Gastrocnemius medialis (tissue), 4 donors: ENCODE data around the gene HIC2. TPM values are rescaled to one million over a fixed set of nuclear protein-coding genes. Genes with fewer than 3 reads are reported as not detected.
A peak's percentile ranks its signal among the peaks of the same experiment; 100 is the strongest.
"Not testable (repeated sequence)": the region's sequence is repeated elsewhere in the genome, so short reads cannot be mapped to it uniquely, and the experiment has no call there.

ENCODE experiments used
- ATAC-seq, 2 donors: fragments of 150-250 bp; one replicate each; pipeline ENCODE4 v1.9.1; 2016
- DNase-seq, 2 donors: peaks; one replicate each; pipeline ENCODE4 v3.0.0-alpha.2; 2019
- H3K27ac ChIP-seq, 4 donors: fragments of 200-600 bp; sonication (generic); 1 replicate in 1 of 4; 2 replicates in 3 of 4; pipeline ENCODE4 v1.5.1; 2016 to 2018; ENCODE audit warnings: mild to moderate bottlenecking in 2 of 4, moderate library complexity in 1 of 4
- H3K27me3 ChIP-seq, 3 donors: fragments of 200-600 bp; sonication (generic) in 2 of 3; 1 replicate in 1 of 3; 2 replicates in 2 of 3; pipeline versions ENCODE4 v1.5.1 to v1.6.0; 2016 to 2019; ENCODE audit warnings: mild to moderate bottlenecking in 1 of 3, moderate library complexity in 1 of 3
- H3K36me3 ChIP-seq, 2 donors: fragments of 200-600 bp; sonication (generic) in 1 of 2; one replicate each; pipeline ENCODE4 v1.5.1; 2017 to 2018
- H3K4me1 ChIP-seq, 2 donors: fragments of 200-600 bp; sonication (generic) in 1 of 2; one replicate each; pipeline ENCODE4 v1.5.1; 2016 to 2017; ENCODE audit warnings: mild to moderate bottlenecking in 2 of 2
- H3K4me3 ChIP-seq, 4 donors: fragments of 200-600 bp; sonication (generic) in 3 of 4; 1 replicate in 1 of 4; 2 replicates in 3 of 4; pipeline ENCODE4 v1.5.1; 2016 to 2019; ENCODE audit warnings: mild to moderate bottlenecking in 2 of 4
- H3K9me3 ChIP-seq, 3 donors: fragments of 200-600 bp; sonication (generic) in 2 of 3; 1 replicate in 1 of 3; 2 replicates in 2 of 3; pipeline ENCODE4 v1.5.1; 2016 to 2019
- in situ Hi-C, 4 donors: fragments of 200-750 bp; cut with MboI; loops; one replicate each; pipeline versions ENCODE4 v1.15.0 to v1.8.0; 2017; ENCODE audit warnings: low sequenced_read_pairs in 4 of 4
- intact Hi-C: fragments of 100-400 bp; cut with DNase I; formaldehyde crosslinking; loops from one replicate; pipeline ENCODE4 v1.15.1; 2023; ENCODE audit warnings: low total_unique reads
- total RNA-seq, 4 donors: library from RNA; depleted of rRNA; stranded (reverse); fragments of >200 nt; gene quantifications; one replicate each; pipeline versions ENCODE4 v1.1.0 to v1.2.3, GENCODE V29; 2016

The HIC2 gene
- total RNA-seq, 4 donors from 2014 or later = 1.5 to 4.0 (median 2.0) TPM

DNA sequence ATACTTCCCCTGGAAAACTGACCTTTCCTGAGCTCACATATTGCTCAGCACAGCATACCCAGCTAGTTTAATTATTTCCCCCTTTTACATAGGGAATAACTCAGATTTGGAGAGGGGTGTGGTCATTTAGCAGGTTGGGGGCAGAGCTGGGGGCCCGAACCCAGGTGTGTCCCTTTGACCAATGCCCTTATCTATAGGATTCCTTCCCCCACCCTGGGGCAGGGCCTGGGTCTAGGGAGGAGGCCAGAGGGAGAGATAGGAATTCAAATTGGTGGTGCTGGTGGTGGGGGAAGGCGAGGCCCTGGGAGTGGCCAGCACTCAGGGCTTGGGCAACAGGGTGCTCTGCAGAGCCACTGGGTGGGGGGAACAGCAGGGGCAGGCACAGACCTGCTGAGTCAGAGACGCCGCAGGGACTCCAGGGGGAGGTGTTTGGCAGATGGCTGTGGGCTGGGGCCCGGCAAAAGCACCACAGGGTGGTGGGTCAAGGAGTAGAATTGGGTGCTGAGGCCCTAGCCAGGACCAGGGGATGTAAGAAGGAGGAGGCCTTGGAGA is 14.3 kb upstream of the HIC2 start:
- H3K27me3 ChIP-seq, DNase-seq, H3K9me3 ChIP-seq, intact Hi-C loops, in situ Hi-C loops, H3K4me3 ChIP-seq, ATAC-seq, H3K4me1 ChIP-seq, H3K27ac ChIP-seq, H3K36me3 ChIP-seq: not testable (repeated sequence)

DNA sequence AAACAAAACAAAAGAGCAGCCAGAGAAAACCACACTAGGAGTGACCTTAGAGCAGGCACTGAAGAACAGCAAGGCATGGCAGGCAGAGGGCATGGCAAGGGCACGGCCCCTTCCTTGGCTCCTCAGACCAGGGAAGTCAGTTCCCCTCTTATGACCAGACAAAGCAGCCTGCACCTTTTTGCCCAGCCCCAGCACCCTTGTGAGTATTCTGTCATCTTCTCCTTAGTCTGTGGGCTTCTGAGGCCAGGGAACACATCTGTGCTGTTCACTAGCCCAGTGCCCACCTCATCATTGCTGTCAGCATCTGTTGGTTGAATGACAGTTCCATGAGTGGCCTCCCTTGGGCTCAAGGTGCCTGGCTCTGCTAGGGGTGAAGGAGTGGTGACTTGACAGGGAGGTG is 10.0 kb upstream of the HIC2 start:
- H3K27ac ChIP-seq, intact Hi-C loops, H3K27me3 ChIP-seq, H3K36me3 ChIP-seq, H3K9me3 ChIP-seq, ATAC-seq, DNase-seq, H3K4me3 ChIP-seq, in situ Hi-C loops, H3K4me1 ChIP-seq: not testable (repeated sequence)

DNA sequence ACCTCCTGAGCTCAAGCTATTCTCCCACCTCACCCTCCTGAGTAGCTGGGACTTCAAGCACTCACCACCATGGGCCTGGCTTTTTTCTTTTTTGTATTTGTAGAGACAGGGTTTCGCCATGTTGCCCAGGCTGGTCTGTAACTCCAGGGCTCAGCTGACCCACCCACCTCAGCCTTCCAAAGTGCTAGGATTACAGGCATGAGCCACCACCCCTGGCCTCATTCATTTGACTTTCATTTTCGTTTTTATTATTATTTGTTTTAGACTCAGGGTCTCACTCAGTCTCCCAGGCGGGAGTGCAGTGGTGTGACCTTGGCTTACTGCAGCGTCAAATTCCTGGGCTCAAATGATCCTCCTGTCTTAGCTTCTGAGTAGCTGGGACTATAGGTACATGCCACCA is 9.4 kb upstream of the HIC2 start:
- in situ Hi-C loops, ATAC-seq: not testable (repeated sequence)

DNA sequence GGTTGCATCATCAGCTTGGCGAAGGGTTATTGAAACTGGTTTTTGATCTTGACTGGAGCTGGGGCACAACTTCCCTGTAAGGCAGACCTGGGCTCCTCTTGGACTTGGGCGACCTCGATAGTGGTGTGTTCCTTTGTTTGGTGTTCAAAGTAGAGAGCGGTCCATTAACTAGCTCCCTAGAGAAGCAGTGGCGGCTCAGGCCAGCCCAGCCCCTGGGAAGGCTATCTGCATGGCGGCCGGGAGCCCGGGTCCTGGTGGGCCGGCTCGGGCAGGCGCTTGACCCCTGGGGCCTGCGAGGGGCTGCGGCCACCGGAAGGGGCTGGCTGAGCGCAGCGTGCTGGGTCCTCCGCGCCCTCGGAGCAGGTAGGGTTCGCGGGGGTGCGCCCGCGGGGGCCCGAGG is 796 bp upstream of the HIC2 start:
- H3K27ac ChIP-seq, H3K9me3 ChIP-seq, H3K36me3 ChIP-seq, in situ Hi-C loops, H3K4me1 ChIP-seq, H3K4me3 ChIP-seq, intact Hi-C loops, ATAC-seq, H3K27me3 ChIP-seq, DNase-seq: not testable (repeated sequence)

More for the DNA sequence above, 9.4 kb upstream of the HIC2 start:
- H3K9me3 ChIP-seq, H3K4me3 ChIP-seq, H3K36me3 ChIP-seq, intact Hi-C loops, H3K27ac ChIP-seq, H3K27me3 ChIP-seq, H3K4me1 ChIP-seq, DNase-seq: not testable (repeated sequence)

DNA sequence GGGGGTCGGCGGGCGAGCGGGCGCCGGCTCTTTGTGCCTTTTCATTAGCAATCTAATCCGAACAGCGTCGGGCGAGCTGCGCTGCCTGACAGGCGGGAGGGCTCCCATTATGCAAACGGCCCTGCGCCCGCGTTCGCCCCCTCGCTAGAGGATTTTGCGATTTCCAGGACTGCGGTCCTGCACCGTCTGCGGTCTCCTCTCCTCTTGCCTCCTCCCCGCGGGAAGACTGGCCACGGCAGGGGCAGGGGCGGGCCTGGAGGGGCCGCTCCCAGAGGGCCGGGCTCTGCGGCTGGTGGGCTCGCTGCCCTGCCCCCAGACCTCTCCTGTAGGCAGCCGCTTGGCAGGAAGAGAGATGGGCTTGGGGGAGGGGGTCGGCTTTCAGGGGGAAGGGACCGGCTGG is 682 bp downstream of the HIC2 start:
- H3K27me3 ChIP-seq, H3K4me1 ChIP-seq, intact Hi-C loops, H3K36me3 ChIP-seq, in situ Hi-C loops, H3K27ac ChIP-seq, H3K9me3 ChIP-seq: not testable (repeated sequence)
- ATAC-seq (peak; percentile 40 to 68), DNase-seq (peak in 1 of 2 donors; percentile 11)
- H3K4me3 ChIP-seq = peak overlapping the region in 3 of 4 donors; percentile 40 to 58 (median 51)

DNA sequence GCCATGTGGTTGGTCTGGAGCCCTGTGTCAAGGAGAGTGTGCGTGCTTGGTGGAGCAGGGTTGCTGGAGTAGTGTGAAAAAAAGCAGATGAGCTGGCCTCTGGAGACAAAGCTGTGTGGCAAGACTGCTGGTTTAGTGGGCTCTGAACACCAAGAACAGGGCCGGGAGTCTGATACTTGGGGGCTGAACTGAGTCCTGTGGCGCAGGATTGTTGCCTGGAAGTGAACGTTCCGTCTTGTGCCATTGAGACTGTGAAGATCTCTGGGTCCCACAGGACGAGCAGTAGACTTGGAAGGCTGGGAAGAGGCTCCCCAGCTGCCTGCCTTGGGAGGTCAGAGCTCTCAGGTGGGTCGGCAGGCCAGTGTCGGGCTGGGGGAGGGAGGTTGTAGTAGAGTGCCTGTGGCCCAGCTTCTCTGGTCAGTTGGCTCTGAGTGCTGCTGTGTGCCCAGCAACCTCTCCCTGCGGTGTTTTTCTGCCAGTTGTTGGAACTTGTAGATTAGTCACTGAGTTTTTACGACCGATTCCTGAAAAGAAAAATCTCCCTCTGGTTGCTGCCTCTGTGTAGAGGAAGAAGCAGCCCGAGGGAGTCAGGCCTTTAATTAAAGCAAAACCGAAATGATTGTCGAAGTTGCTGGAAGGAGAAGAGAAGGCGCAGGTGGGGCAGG is 1.9 kb downstream of the HIC2 start:
- ATAC-seq, H3K27ac ChIP-seq: not testable (repeated sequence)

DNA sequence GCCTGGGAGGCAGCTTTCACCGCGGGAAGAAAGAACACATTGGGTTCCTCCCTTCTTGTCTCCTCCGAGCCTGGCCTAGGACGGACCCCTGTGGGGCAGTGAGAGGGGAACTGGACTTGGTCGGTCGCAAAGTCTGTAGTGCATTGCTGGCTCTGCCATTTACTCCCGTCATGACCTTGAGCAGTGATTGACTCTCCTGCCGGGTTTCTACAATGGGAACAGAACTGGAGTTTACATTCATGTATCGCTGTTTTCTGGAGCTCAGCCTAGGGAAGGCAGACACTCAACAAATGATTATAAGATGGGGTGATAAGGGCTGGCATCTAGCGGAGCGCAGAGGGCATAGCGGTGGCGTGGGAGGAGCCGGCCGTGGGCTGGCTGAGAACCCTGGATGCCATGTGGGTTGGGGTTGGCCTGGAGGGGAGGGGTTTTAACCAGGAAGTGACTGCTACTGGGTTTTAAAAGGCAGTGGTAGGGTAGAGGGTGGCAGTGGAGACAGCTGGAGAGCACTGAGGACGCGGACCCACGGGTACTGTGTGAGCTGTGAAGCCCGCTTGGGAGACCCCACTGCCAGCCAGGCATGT is 3.1 kb downstream of the HIC2 start:
- in situ Hi-C loops, intact Hi-C loops: not testable (repeated sequence)

More for the DNA sequence above, 1.9 kb downstream of the HIC2 start:
- intact Hi-C loops, H3K27me3 ChIP-seq, DNase-seq, H3K4me3 ChIP-seq, H3K4me1 ChIP-seq, H3K36me3 ChIP-seq, in situ Hi-C loops, H3K9me3 ChIP-seq: not testable (repeated sequence)

DNA sequence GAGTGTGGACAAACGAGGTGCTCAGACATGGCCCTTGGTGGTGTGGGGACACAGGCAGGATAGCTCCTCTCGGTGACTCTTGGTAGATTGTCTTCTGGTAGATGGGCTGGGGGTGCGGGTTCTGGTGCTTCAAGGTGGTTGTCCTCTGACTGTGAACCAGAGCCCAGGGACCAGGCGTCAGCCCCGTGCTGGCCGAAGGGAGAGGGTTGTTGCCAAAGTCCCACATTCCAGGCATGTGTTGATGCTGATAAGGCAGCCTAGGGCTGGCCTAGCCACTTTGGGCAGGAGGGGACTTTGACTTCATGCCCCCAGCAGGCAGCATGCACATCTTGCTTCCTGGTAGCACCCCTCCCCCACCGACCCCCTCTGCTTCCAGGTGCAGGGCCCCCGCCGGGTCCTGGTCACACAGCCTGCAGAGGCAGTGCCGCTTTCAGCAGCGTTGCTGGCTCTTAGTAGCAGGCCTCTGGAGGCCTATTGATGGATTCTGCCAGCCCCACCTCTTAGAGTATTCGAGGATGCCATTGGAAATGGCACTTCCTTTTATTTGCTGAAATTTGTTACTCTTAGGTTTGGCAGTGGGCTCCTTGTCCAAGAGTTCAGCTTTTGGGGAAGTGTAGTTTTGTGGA is 7.0 kb downstream of the HIC2 start:
- intact Hi-C loops, H3K27me3 ChIP-seq, H3K4me1 ChIP-seq, H3K4me3 ChIP-seq, DNase-seq, in situ Hi-C loops, H3K9me3 ChIP-seq, H3K27ac ChIP-seq, ATAC-seq, H3K36me3 ChIP-seq: not testable (repeated sequence)

More for the DNA sequence above, 3.1 kb downstream of the HIC2 start:
- not testable (repeated sequence) for H3K27me3 ChIP-seq, H3K27ac ChIP-seq, ATAC-seq, H3K4me3 ChIP-seq, H3K4me1 ChIP-seq, DNase-seq, H3K36me3 ChIP-seq, H3K9me3 ChIP-seq

DNA sequence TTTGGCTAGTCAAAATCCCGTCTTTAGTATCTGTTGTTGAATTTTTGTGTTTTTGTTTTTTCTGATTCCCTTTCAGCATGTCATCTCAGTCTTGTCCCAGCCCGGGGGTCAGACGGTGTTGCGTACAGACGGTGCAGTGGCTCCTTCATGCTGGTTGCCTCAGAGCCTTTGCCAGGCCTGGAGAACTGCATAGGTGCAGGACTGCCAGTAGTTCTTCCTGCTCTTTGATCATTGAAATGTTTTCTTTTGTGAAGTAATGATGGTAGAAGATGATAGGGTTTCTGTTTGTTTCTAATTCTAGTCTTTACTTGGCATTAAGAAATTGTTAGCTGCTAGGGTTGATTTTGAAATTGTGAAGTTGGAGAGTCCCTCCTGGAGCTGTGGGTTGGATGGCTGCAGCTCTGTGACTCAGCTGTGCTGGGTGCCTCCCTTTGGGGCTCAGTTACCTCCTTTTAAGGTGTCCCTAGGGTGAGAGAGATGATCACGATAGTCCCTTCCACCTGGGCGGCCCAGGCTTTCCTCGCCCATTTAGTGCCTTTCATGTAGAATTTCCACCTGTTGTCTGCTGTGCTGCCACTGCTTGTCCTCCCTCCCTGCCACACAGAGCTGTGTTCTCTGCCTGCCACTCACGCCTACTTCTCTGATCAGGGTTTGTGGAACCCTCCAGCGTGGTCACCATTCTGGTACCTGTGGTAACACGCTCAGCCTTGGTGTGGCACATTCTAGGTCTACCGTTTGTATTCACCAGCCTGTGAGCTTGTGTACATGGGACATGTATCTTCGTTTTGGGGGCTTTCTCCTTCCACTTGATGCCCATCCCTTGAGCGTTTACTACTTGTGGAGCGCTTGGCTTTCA is 17.4 kb downstream of the HIC2 start:
- intact Hi-C loops, ATAC-seq, H3K36me3 ChIP-seq, H3K9me3 ChIP-seq, in situ Hi-C loops, DNase-seq, H3K27ac ChIP-seq, H3K27me3 ChIP-seq, H3K4me1 ChIP-seq, H3K4me3 ChIP-seq: not testable (repeated sequence)

DNA sequence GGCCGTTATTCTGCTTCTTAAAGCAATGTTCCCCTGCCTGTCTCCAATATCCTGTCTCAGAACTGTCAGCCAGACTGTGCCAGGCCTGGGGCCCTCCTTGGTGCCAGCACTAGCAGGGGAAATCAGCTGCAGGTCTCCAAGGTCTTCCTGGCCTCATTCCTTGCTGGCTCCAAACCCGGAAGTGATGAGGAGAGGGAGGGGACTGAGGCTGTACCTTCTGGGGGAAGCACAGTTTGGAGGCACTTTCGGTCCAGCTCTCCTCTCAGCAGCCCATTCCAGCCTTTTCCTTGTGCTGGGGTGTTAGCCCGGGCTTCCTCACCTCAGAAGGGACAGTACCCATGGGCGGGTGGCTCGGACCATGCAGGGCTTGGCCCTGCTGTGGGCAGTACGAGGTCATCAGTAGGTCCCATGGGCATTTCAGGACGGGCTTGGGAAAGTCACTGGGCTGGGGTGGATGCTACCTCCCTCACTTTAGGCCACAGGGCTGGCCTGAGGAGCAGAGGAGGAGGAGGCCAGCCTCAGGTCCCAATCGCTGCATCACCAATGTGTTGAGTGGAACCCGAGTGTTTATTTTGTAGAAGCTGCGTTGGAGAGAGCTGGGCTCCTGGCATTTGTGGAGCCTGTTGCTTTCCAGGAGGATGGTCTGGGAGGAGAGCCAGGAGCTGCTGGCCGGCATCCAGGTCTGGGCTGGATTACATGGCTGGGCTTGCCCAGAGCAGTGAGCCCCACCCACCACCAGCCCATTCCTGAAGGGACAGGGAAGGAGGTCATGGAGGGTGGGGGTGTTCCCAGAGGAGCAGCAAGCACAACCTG is 19.0 kb downstream of the HIC2 start:
- peak overlapping the region in 1 of 4 donors; percentile 36 for H3K27ac ChIP-seq
- H3K4me1 ChIP-seq, intact Hi-C loops, H3K4me3 ChIP-seq, DNase-seq, H3K36me3 ChIP-seq, H3K9me3 ChIP-seq, H3K27me3 ChIP-seq, in situ Hi-C loops: not testable (repeated sequence)
- ATAC-seq = peak; percentile 66 to 83
